ENCODE results near the gene PAX8. TPM values are rescaled to one million over a fixed set of nuclear protein-coding genes. Genes with fewer than 3 reads are reported as not detected.

The PAX8 gene
- total RNA-seq, 4 donors from 2014 or later: 0.91 to 5.2 (median 4.3) TPM

- no peak for TF ChIP-seq POLR2A (IDR thresholded peaks at IDR 0.05)
- no peak for TF ChIP-seq CTCF (IDR thresholded peaks at IDR 0.05)
- DNase-seq (ENCODE audit: low spot score in 2 of 2): no peak
- no peak overlapping the region for H3K4me3 ChIP-seq (ENCODE audit: low read depth, poor library complexity, severe bottlenecking)
- intact Hi-C loops (cut with DNase I; ENCODE audit: low total_unique reads): no loop called here
- 65 to 68% methylated on average over 12 of the region's 12 CpGs for WGBS, 2 donors
Observed at GRCh38 chr2:113225263-113226259, 53.2 kb downstream of the PAX8 start.

GRCh38 chr2:113224647-113225236, 54.0 kb downstream of the PAX8 start:
- TF ChIP-seq POLR2A (IDR thresholded peaks at IDR 0.05) (no peak), CTCF (IDR thresholded peaks at IDR 0.05) (no peak)
- DNase-seq (ENCODE audit: low spot score in 2 of 2): no peak
- no peak overlapping the region for H3K4me3 ChIP-seq (ENCODE audit: low read depth, poor library complexity, severe bottlenecking)
- 65 to 67% methylated on average over 2 of the region's 2 CpGs for WGBS, 2 donors
- intact Hi-C loops (cut with DNase I; ENCODE audit: low total_unique reads): no loop called here

- TF ChIP-seq POLR2A (IDR thresholded peaks at IDR 0.05) (no peak), CTCF (IDR thresholded peaks at IDR 0.05) (no peak)
- WGBS, 2 donors: 95 to 100% methylated on average over 1 of the region's 1 CpG
- DNase-seq (ENCODE audit: low spot score in 2 of 2): no peak
- H3K4me3 ChIP-seq (ENCODE audit: low read depth, poor library complexity, severe bottlenecking): no peak overlapping the region
- intact Hi-C loops (cut with DNase I; ENCODE audit: low total_unique reads): no loop called here
Observed at GRCh38 chr2:113223813-113224212, 54.9 kb downstream of the PAX8 start.

- no peak overlapping the region for H3K4me3 ChIP-seq (ENCODE audit: low read depth, poor library complexity, severe bottlenecking)
- WGBS, 2 donors: 74 to 81% methylated on average over 6 of the region's 6 CpGs
- no peak for TF ChIP-seq CTCF (IDR thresholded peaks at IDR 0.05)
- no peak for TF ChIP-seq POLR2A (IDR thresholded peaks at IDR 0.05)
- intact Hi-C loops (cut with DNase I; ENCODE audit: low total_unique reads): no loop called here
- DNase-seq (ENCODE audit: low spot score in 2 of 2): no peak
Observed at GRCh38 chr2:113221846-113222245, 56.9 kb downstream of the PAX8 start.

GRCh38 chr2:113220970-113221708, 57.6 kb downstream of the PAX8 start:
- 86 to 88% methylated on average over 6 of the region's 6 CpGs for WGBS, 2 donors
- intact Hi-C loops (cut with DNase I; ENCODE audit: low total_unique reads): no loop called here
- no peak for DNase-seq (ENCODE audit: low spot score in 2 of 2)
- TF ChIP-seq CTCF (IDR thresholded peaks at IDR 0.05) (no peak), POLR2A (IDR thresholded peaks at IDR 0.05) (no peak)
- no peak overlapping the region for H3K4me3 ChIP-seq (ENCODE audit: low read depth, poor library complexity, severe bottlenecking)

All from lower leg skin (tissue), 4 donors.